ENCODE data around the gene RNF19B. TPM values are rescaled to one million over a fixed set of nuclear protein-coding genes. Genes with fewer than 3 reads are reported as not detected.
A peak's percentile ranks its signal among the peaks of the same experiment; 100 is the strongest.
"Not testable (repeated sequence)": the region's sequence is repeated elsewhere in the genome, so short reads cannot be mapped to it uniquely, and the experiment has no call there.

Gene RNF19B
- total RNA-seq, 2 experiments from 2014 or later: 12.5 to 13.3 TPM

DNA sequence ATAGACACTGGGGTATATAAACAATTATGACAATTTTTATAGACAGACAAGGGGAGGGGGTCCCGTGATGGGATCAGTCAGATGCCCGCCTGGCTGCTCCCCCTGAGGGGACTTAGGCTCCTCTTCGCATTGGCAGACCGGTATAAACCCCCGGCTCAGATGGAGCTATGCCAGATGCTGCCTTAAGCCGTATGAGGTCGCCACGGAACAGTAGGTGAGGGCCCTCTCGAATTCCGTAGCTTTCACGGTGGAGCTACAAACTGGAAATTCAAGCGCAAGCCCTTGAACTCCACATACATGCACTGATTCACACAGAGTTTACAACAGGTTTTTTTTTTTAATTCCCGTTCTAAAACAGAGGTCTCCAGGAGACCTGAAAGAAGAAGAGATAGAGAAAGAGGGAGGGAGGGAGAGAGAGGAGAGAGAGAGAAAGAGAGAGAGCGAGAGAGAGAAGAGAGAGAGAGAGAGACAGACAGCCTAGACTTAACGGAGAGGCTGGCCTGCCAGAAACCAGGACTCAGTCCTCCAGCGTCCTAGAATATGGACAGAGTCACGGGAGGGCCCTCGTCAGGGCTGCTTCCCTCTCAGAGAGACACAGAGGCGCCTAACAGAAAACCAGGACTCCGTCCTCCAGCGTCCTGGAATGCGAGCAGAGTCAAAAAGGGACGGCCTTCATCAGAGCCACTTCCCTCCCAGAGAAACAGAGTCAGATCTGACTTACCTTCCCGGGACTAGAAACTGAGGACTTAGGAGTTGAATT lies 39.0 kb downstream of the RNF19B start:
- peaks cover 16% of the 10 kb centered on the region for H3K4me1 Mint-ChIP-seq (ENCODE audit: low read depth)
- H3K36me3 Mint-ChIP-seq (ENCODE audit: low read depth): no peaks in the 10 kb centered on the region
- H3K4me3 Mint-ChIP-seq: peak overlapping the region; percentile 33
- DNase-seq: peak; percentile 59
- CTCF ChIA-PET: interaction anchor here (0.6 to 0.9 kb wide), 5 partner anchors 46 to 170 kb away, joined by 3 to 4 read pairs (median 3); no protein-coding TSS in a partner anchor
- peaks cover 51% of the 10 kb centered on the region for H3K27me3 Mint-ChIP-seq (ENCODE audit: low read depth)
- intact Hi-C loops (cut with micrococcal nuclease): no loop called here
- no peak overlapping the region for H3K27ac Mint-ChIP-seq
- no peaks in the 10 kb centered on the region for H3K9me3 Mint-ChIP-seq

GRCh38 chr1:32924881-32925344 lies 39.7 kb downstream of the RNF19B start:
- H3K4me1 Mint-ChIP-seq (ENCODE audit: low read depth): peaks cover 19% of the 10 kb centered on the region
- H3K4me3 Mint-ChIP-seq: peak overlapping the region; percentile 33
- CTCF ChIA-PET: interaction anchor here (0.9 kb wide), 2 partner anchors 153 to 171 kb away, joined by 3 read pairs; no protein-coding TSS in a partner anchor
- no peak overlapping the region for H3K27ac Mint-ChIP-seq
- DNase-seq: no peak
- peaks cover 54% of the 10 kb centered on the region for H3K27me3 Mint-ChIP-seq (ENCODE audit: low read depth)
- no peaks in the 10 kb centered on the region for H3K9me3 Mint-ChIP-seq
- intact Hi-C loops (cut with micrococcal nuclease): no loop called here
- no peaks in the 10 kb centered on the region for H3K36me3 Mint-ChIP-seq (ENCODE audit: low read depth)

DNA sequence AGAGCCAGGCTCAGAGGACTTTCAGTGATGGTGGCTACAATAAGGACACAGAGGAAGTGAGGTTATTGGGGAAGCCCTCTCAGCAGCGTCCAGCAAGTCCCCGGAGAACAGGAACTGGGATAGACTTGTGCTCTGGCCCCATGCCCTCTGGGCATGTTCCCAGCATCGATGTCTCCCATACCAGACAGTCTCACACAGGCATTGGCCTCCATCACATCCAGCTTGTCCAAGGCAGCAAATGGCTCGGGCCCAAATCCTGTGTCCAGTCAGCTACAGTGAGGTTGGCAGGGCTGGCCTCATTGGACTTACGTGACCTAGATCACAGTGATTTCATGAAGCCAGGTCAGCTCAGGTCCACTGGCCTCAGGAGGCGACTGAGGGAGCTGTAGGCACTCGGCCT lies 43.8 kb downstream of the RNF19B start:
- intact Hi-C loops (cut with micrococcal nuclease): no loop called here
- no peak overlapping the region for H3K27ac Mint-ChIP-seq
- H3K27me3 Mint-ChIP-seq (ENCODE audit: low read depth): peaks cover 43% of the 10 kb centered on the region
- peaks cover 17% of the 10 kb centered on the region for H3K4me1 Mint-ChIP-seq (ENCODE audit: low read depth)
- no peak overlapping the region for H3K4me3 Mint-ChIP-seq
- no peaks in the 10 kb centered on the region for H3K36me3 Mint-ChIP-seq (ENCODE audit: low read depth)
- no peaks in the 10 kb centered on the region for H3K9me3 Mint-ChIP-seq
- DNase-seq: no peak
- CTCF ChIA-PET: interaction anchor here (0.9 to 4.0 kb wide), 2 partner anchors 12 to 135 kb away, joined by 4 to 17 read pairs; no protein-coding TSS in a partner anchor

DNA sequence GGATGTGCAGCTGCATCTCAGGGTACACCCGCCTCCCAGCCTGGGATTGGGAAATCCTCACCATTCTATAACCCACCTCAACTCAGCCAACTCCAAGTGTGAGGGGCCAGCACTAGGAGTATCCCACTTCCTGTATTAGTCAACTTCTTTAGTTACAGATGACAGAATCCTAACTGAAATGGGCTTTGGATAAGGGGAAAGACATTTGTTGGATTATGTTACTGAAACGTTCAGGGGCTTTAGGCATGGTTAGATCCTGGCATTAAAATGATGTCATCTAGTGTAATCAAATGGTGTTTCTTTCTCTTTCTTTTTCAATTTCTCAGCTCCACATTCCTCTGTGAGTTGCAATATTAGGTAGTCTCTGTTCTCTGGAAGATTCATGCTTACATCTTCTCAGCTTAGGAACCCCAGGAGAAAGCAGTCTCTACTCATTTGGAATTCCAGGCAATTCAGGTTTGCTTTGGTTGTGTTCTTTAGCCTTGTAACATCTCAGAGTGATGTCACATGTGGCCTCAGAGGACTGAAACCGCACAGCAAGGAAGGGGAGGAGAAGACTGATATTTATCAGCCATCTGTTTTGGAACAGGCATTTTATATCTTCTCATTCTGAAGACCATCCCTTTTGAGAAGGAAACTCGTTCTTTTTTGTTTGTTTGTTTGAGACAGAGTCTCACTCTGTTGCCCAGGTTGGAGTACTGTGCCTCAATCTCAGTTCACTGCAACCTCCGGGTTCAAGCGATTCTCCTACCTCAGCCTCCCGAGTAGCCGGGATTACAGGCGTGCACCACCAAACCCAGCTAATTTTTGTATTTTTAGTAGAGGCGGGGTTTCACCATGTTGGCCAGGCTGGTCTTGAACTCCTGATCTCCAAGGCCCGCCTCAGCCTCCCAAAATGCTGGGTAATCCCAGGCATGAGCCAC lies 44.5 kb downstream of the RNF19B start:
- Mint-ChIP-seq H3K4me3 (no peak overlapping the region), H3K9me3 (no peaks in the 10 kb centered on the region), H3K4me1 (ENCODE audit: low read depth) (peaks cover 9% of the 10 kb centered on the region), H3K27me3 (ENCODE audit: low read depth) (peaks cover 36% of the 10 kb centered on the region), H3K27ac (peak overlapping the region; percentile 28), H3K36me3 (ENCODE audit: low read depth) (no peaks in the 10 kb centered on the region)
- CTCF ChIA-PET: interaction anchor here (0.9 to 4.0 kb wide), 6 partner anchors 8 to 136 kb away, joined by 3 to 17 read pairs (median 4); no protein-coding TSS in a partner anchor
- intact Hi-C loops (cut with micrococcal nuclease): no loop called here
- no peak for DNase-seq

- CTCF ChIA-PET: interaction anchor here (0.8 to 4.0 kb wide), 2 partner anchors 14 to 138 kb away, joined by 4 to 17 read pairs; no protein-coding TSS in a partner anchor
- no peaks in the 10 kb centered on the region for H3K9me3 Mint-ChIP-seq
- H3K4me1 Mint-ChIP-seq (ENCODE audit: low read depth): peaks cover 3% of the 10 kb centered on the region
- no peak overlapping the region for H3K27ac Mint-ChIP-seq
- H3K27me3 Mint-ChIP-seq (ENCODE audit: low read depth): peaks cover 20% of the 10 kb centered on the region
- no peak overlapping the region for H3K4me3 Mint-ChIP-seq
- intact Hi-C loops (cut with micrococcal nuclease): no loop called here
- no peaks in the 10 kb centered on the region for H3K36me3 Mint-ChIP-seq (ENCODE audit: low read depth)
- DNase-seq: no peak
Observed at GRCh38 chr1:32918179-32918578, 46.4 kb downstream of the RNF19B start.

DNA sequence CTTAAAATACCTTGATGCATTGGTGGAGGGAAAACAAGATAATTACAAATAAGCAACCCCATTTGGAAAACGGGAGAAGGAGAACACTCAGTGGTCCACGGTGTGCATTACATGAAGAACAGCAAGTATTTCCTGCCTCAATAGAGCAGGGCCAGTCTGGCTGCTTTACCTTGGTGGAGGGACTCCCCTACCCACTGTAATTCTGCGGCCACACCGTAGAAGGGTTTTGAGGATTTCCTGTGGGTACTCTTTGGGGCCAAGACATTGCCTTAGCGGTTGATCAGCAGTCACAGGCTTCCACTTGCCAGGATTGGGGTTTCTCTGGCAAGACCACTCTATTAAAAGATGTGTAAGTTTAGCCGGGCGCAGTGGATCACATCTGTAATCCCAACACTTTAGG lies 47.1 kb downstream of the RNF19B start:
- H3K27ac Mint-ChIP-seq: no peak overlapping the region
- H3K27me3 Mint-ChIP-seq (ENCODE audit: low read depth): peaks cover 15% of the 10 kb centered on the region

GRCh38 chr1:32915766-32916706 lies 48.6 kb downstream of the RNF19B start:
- no peak overlapping the region for H3K4me3 Mint-ChIP-seq
- CTCF ChIA-PET: no interaction called here
- no peak for DNase-seq
- intact Hi-C loops (cut with micrococcal nuclease): no loop called here
- H3K27me3 Mint-ChIP-seq (ENCODE audit: low read depth): peaks cover 9% of the 10 kb centered on the region
- no peaks in the 10 kb centered on the region for H3K9me3 Mint-ChIP-seq
- no peaks in the 10 kb centered on the region for H3K36me3 Mint-ChIP-seq (ENCODE audit: low read depth)
- peaks cover 3% of the 10 kb centered on the region for H3K4me1 Mint-ChIP-seq (ENCODE audit: low read depth)
- no peak overlapping the region for H3K27ac Mint-ChIP-seq

More for the DNA sequence above, 47.1 kb downstream of the RNF19B start:
- Mint-ChIP-seq H3K36me3 (ENCODE audit: low read depth) (no peaks in the 10 kb centered on the region), H3K9me3 (no peaks in the 10 kb centered on the region), H3K4me3 (no peak overlapping the region), H3K4me1 (ENCODE audit: low read depth) (peaks cover 3% of the 10 kb centered on the region)
- CTCF ChIA-PET: no interaction called here
- intact Hi-C loops (cut with micrococcal nuclease): no loop called here
- DNase-seq: no peak

DNA sequence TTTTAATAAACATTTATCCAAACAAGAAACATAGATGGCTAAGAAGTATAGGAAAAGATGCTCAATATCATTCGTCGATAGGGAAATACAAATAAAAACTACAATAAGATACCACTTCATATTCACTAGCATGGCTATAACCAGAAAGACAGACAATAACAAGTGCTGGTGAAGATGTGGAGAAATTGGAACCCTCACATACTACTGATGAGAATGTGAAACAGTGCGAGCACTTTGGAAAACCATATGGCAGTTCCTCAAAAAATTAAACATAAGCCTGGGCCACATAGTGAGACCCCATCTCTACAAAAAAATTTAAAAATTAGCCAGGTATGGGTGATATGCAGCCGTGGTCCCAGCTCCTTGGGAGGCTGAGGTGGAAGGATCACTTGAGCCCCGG lies 54.3 kb downstream of the RNF19B start:
- CTCF ChIA-PET: no interaction called here
- no peaks in the 10 kb centered on the region for H3K9me3 Mint-ChIP-seq
- no peaks in the 10 kb centered on the region for H3K36me3 Mint-ChIP-seq (ENCODE audit: low read depth)
- H3K27me3 Mint-ChIP-seq (ENCODE audit: low read depth): no peaks in the 10 kb centered on the region
- no peak overlapping the region for H3K4me3 Mint-ChIP-seq
- H3K27ac Mint-ChIP-seq: no peak overlapping the region
- intact Hi-C loops (cut with micrococcal nuclease): no loop called here
- no peaks in the 10 kb centered on the region for H3K4me1 Mint-ChIP-seq (ENCODE audit: low read depth)
- no peak for DNase-seq

DNA sequence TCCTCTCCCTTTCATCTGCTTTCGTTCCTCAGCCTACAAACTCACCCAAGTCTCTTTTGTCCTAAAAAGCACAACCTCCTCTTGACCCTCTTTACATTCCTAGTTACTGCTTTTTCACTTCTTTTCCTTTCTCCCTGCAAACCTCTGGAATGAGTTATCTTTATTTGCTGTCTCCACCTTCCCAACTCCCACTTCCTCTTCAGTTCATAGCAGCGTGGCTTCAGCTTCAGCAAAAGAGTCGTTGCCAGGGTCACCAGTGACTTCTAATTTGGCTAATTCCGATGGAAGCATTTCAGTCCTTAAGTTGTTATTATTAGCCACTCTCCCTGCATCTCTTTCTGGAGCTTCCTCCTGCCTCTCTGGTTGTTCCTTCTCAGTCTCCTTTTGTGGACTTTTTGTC lies 57.2 kb downstream of the RNF19B start:
- intact Hi-C loops (cut with micrococcal nuclease): no loop called here
- Mint-ChIP-seq H3K9me3 (no peaks in the 10 kb centered on the region), H3K27me3 (ENCODE audit: low read depth) (peaks cover 6% of the 10 kb centered on the region), H3K4me1 (ENCODE audit: low read depth) (no peaks in the 10 kb centered on the region), H3K36me3 (ENCODE audit: low read depth) (no peaks in the 10 kb centered on the region), H3K4me3 (no peak overlapping the region), H3K27ac (no peak overlapping the region)
- CTCF ChIA-PET: interaction anchor here (0.6 to 1.4 kb wide), 2 partner anchors 9 to 25 kb away, joined by 3 read pairs; no protein-coding TSS in a partner anchor
- DNase-seq: no peak

GRCh38 chr1:32906654-32907053 lies 58.0 kb downstream of the RNF19B start:
- Mint-ChIP-seq H3K36me3 (ENCODE audit: low read depth) (no peaks in the 10 kb centered on the region), H3K27me3 (ENCODE audit: low read depth) (peaks cover 13% of the 10 kb centered on the region), H3K4me3 (no peak overlapping the region), H3K4me1 (ENCODE audit: low read depth) (peaks cover 3% of the 10 kb centered on the region), H3K27ac (no peak overlapping the region), H3K9me3 (no peaks in the 10 kb centered on the region)
- no peak for DNase-seq
- CTCF ChIA-PET: interaction anchor here (1.4 kb wide), 1 partner anchor 8 kb away, joined by 3 read pairs; no protein-coding TSS in a partner anchor
- intact Hi-C loops (cut with micrococcal nuclease): no loop called here

- DNase-seq; H3K4me1 Mint-ChIP-seq (ENCODE audit: low read depth); intact Hi-C loops (cut with micrococcal nuclease); H3K4me3 Mint-ChIP-seq; H3K36me3 Mint-ChIP-seq (ENCODE audit: low read depth); H3K27ac Mint-ChIP-seq; H3K9me3 Mint-ChIP-seq: not testable (repeated sequence)
- CTCF ChIA-PET: interaction anchor here (2.0 kb wide), 1 partner anchor 181 kb away, joined by 4 read pairs; no protein-coding TSS in a partner anchor
- H3K27me3 Mint-ChIP-seq (ENCODE audit: low read depth): peaks cover 17% of the 10 kb centered on the region
Observed at GRCh38 chr1:32905588-32905987, 59.0 kb downstream of the RNF19B start.
